ENCODE data around the gene TMEM238.
A peak's percentile ranks its signal among the peaks of the same experiment; 100 is the strongest.
"Not testable (repeated sequence)": the region's sequence is repeated elsewhere in the genome, so short reads cannot be mapped to it uniquely, and the experiment has no call there.

The TMEM238 gene

GRCh38 chr19:55405638-55406037 lies 21.5 kb upstream of the TMEM238 start:
- no peak for DNase-seq
- H3K4me1 ChIP-seq: no peaks in the 10 kb centered on the region; the same call in 1 of the 2 replicates
- peak overlapping the region; percentile 80 for H3K4me3 ChIP-seq (ENCODE audit: low read depth, low read length)
- no peaks in the 10 kb centered on the region for H3K9me3 ChIP-seq
- H3K27me3 ChIP-seq: no peaks in the 10 kb centered on the region
- H3K36me3 ChIP-seq: peaks cover 58% of the 10 kb centered on the region
- TF ChIP-seq CTCF (IDR thresholded peaks at IDR 0.05; ENCODE audit: low read depth, low read length): no peak

GRCh38 chr19:55402509-55402908 lies 18.4 kb upstream of the TMEM238 start:
- H3K4me1 ChIP-seq: no peaks in the 10 kb centered on the region; the same call in 1 of the 2 replicates
- peaks cover 62% of the 10 kb centered on the region for H3K36me3 ChIP-seq
- H3K27me3 ChIP-seq: no peaks in the 10 kb centered on the region
- no peak for TF ChIP-seq CTCF (IDR thresholded peaks at IDR 0.05; ENCODE audit: low read depth, low read length)
- no peak overlapping the region for H3K4me3 ChIP-seq (ENCODE audit: low read depth, low read length)
- no peaks in the 10 kb centered on the region for H3K9me3 ChIP-seq
- no peak for DNase-seq

- not testable (repeated sequence) for DNase-seq; H3K4me1 ChIP-seq; H3K9me3 ChIP-seq; H3K4me3 ChIP-seq (ENCODE audit: low read depth, low read length); H3K27me3 ChIP-seq
- peaks cover 57% of the 10 kb centered on the region for H3K36me3 ChIP-seq
These were observed 17.3 kb upstream of the TMEM238 start for GRCh38 chr19:55401390-55401789.

- Histone ChIP-seq H3K4me1 (no peaks in the 10 kb centered on the region), H3K27me3 (no peaks in the 10 kb centered on the region), H3K4me3 (ENCODE audit: low read depth, low read length) (no peak overlapping the region), H3K9me3 (no peaks in the 10 kb centered on the region), H3K36me3 (peaks cover 48% of the 10 kb centered on the region)
- TF ChIP-seq CTCF (IDR thresholded peaks at IDR 0.05; ENCODE audit: low read depth, low read length): no peak
- DNase-seq: no peak
These were observed 16.4 kb upstream of the TMEM238 start for GRCh38 chr19:55400281-55401087.

GRCh38 chr19:55398200-55398925 lies 14.3 kb upstream of the TMEM238 start:
- TF ChIP-seq CTCF (IDR thresholded peaks at IDR 0.05; ENCODE audit: low read depth, low read length): no peak
- Histone ChIP-seq H3K36me3 (peaks cover 30% of the 10 kb centered on the region), H3K4me1 (no peaks in the 10 kb centered on the region), H3K4me3 (ENCODE audit: low read depth, low read length) (no peak overlapping the region), H3K9me3 (no peaks in the 10 kb centered on the region), H3K27me3 (no peaks in the 10 kb centered on the region)
- DNase-seq: no peak

- peaks cover 36% of the 10 kb centered on the region for H3K36me3 ChIP-seq
- H3K9me3 ChIP-seq: no peaks in the 10 kb centered on the region
- H3K27me3 ChIP-seq: no peaks in the 10 kb centered on the region
- H3K4me3 ChIP-seq (ENCODE audit: low read depth, low read length): no peak overlapping the region
- TF ChIP-seq CTCF (IDR thresholded peaks at IDR 0.05; ENCODE audit: low read depth, low read length): no peak
- peaks cover 4% of the 10 kb centered on the region for H3K4me1 ChIP-seq
- no peak for DNase-seq
These were observed 9.0 kb upstream of the TMEM238 start for GRCh38 chr19:55392820-55393761.

All from BE2C (cell line).